Measurements from ENCODE around the gene STXBP5L.
"Not testable (repeated sequence)": the region's sequence is repeated elsewhere in the genome, so short reads cannot be mapped to it uniquely, and the experiment has no call there.

Gene STXBP5L

DNA sequence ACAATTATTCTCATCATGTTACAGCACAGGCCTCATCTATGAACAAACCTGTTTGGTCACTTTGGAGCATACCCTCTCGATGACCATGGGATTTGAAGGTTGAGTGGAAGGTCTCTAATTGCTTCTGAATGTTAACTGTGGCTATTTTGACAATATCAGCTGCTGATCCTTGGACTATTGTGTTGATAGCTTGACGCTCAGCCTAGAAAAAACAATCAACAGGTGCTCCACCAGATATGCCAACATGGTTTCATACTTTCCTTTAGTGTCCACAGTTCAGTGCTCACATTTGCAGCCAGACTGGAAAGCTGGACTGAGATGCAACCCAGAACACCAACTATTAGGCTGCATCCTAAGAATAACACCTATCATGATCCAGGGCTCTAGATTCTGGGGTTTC is 528.1 kb downstream of the STXBP5L start:
- DNase-seq: no peak

DNA sequence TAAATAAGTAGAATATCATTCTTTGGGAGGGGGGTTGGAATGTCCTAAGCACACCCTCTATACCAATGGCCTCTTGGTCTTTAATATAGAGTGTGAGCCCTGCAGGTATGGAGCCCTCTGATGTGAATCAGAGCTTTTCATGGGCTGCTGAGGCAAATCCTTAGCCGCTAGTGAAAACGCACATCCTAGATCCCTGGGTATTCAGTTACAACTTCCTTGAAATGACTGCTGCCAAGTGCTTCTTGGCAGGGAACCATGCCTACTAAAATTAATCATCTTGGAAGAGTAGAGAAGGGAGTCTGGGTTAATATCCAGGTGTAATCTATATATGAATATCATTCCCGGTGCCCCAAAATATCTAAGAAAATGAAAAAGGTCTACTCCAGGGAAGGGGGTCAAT is 528.6 kb downstream of the STXBP5L start:
- no peak for DNase-seq

DNA sequence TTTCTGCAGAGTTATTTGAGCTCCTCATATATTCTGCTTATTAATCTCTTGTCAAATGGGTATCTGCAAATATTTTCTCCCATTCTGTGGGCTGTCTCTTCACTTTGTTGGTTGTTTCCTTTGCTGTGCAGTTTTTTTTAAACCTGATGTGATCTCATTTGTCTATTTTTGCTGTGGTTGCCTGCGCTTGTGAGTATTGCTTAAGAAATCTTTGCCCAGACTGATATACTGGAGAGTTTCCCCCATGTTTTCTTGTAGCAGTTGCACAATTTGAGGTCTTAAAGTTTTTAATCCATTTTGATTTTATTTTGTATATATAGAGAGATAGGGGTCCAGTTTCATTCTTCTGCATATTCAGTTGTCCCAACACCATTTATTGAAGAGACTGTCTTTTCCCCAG is 535.5 kb downstream of the STXBP5L start:
- no peak for DNase-seq

DNA sequence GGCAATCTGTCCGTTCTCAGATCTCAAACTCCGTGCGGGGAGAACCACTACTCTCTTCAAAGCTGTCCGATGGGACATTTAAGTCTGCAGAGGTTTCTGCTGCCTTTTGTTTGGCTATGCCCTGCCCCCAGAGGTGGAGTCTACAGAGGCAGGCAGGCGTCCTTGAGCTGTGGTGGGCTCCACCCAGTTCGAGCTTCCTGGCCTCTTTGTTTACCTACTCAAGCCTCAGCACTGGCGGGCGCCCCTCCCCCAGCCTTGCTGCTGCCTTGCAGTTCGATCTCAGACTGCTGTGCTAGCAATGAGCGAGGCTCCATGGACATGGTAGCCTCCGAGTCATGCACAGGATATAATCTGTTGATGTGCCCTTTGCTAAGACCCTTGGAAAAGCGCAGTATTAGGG is 543.7 kb downstream of the STXBP5L start:
- not testable (repeated sequence) for DNase-seq

DNA sequence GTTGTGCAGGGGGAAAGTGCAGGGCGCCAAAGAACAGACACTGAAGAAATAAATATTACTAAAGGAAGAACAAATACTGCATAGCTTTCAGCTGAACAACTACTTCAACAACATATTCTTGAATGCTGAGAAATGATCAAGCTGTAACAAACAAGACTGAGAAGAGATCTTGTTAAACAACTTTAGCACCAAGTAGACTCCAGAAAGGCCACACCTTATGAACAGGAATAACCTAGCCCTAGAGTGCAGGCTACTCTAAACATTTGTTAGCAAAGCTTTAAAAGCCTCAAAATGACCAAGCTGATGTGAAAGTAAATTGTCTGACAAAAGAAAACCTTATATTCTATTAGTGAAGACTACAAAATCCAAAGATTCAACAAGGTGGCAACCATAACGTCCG is 554.6 kb downstream of the STXBP5L start:
- no peak for DNase-seq

DNA sequence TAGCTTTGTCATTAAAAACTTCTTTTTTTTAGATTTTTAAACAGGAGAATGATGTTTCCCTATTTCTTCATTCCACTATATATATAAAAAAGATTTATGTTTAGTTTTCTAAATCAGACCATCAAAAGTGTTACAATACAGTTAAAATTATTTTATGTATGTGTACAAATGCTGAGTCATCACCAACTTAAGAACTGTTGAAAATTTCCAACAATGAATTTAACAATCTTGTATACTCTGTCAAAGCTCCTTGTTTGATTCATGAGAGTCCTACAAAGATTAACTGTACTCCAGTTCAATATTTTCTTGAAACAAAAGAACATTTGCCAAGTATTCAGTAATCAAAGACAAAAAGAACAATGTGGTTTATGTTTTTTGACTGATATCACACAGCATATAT is 555.7 kb downstream of the STXBP5L start:
- DNase-seq: no peak

DNA sequence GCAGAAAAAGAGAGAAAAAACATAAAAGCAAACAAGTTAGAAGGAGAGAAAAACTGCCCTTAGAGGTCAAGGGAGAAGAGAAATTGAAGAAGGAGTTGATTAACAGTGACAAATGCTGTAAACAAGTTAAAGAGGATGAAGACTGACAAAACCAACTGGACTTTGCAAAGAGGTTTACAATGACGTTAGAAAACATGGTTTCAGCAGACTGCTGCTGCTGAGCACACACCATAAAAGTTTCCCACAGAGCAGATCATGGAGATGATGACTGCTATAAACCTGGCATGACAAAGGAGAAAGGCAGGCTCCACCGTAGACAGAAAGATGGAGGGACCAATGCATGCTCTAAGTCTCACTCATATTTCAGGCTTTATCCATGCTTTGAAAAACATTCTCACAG is 559.1 kb downstream of the STXBP5L start:
- DNase-seq: no peak

DNA sequence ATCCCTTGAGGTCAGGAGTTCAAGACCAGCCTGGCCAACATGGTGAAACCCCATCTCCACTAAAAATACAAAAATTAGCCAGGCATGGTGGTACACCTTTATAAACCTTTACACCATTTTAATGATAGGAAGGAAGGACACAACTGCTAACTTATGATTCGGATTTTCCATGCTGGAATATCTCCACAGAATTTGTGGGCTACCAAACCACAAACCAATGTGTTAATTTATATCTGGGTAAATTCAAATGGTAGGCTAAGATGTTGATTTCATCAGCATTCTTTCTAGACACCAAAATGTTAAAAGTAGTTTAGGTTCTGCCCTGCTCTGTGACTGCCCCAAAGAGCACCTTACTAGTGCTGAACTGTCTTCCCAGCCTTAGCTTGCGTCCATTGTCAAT is 565.0 kb downstream of the STXBP5L start:
- no peak for DNase-seq

Measured in left hindlimb (tissue), 1 donor.